Activated naive CD4-positive, alpha-beta T cell (primary cell): Measurements from ENCODE around the gene SNAPC2.
"Not testable (repeated sequence)": the region's sequence is repeated elsewhere in the genome, so short reads cannot be mapped to it uniquely, and the experiment has no call there.

Experiments
- DNase-seq, 4 experiments: peaks; one replicate each; lab custom pipeline; 2025; lab: John Stamatoyannopoulos, UW

The SNAPC2 gene

DNA sequence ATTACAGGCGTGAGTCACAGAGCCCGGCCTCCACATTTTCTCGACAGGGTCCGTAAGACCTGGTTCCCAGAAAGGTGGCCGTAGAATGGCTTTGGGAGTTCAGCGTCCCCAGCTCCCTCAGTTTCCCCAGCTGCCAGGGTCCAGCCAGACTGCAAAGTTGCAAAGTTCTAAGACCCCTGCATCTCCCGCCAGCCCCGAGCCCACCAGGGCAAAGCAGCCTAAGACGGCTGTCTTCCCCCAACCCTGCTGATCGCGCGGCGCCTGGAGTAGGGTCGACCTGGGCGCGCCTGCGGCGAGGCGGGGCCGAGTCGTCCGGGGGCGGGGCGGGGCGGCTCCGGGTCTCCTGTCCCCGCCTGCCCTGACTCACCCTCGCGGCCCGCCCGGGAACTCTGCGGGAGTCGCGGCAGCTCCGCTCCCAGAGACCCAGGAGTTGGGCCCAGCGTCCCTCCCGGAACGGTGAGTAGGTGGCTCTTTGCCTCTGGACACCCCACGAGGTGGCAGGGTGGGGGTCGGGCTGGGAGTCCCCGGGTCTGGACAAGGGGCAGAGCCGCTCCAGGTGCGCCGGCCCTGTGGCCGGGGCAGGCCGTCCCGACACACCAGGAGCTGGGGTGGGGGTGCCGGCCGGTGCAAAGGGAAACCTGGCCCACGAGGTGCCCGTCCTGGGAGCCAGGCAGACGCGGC, 31.9 kb upstream of the SNAPC2 start, which contains the start of gene LRRC8E:
Gene LRRC8E, plus strand, starts transcription at position 366 of the 681 bp plus-strand sequence. CDS start 7,094 bp downstream, outside the sequence.
- DNase-seq = peak in 1 of 4 experiments; percentile 30

DNA sequence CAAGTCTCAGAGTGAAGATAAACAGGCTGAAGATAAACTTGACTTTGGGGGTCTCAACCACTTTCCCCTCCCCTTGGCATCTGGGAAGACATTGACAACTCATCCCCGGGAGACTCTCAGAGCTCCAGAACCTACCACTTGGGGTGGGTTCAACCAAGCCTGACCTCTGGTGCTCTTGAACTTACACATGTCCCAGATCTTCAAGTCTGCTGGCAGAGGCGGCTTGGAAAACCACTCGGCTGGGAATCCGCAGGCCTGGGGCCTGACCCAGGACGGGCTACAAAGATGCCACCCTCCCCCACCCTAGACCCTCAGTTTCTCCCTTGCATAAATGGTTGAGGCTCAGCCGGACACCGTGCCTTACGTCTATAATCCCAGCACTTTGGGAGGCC, 31.3 kb upstream of the SNAPC2 start:
- no peak for DNase-seq

- not testable (repeated sequence) for DNase-seq
Observed at GRCh38 chr19:7893362-7894101, 26.6 kb upstream of the SNAPC2 start.

DNA sequence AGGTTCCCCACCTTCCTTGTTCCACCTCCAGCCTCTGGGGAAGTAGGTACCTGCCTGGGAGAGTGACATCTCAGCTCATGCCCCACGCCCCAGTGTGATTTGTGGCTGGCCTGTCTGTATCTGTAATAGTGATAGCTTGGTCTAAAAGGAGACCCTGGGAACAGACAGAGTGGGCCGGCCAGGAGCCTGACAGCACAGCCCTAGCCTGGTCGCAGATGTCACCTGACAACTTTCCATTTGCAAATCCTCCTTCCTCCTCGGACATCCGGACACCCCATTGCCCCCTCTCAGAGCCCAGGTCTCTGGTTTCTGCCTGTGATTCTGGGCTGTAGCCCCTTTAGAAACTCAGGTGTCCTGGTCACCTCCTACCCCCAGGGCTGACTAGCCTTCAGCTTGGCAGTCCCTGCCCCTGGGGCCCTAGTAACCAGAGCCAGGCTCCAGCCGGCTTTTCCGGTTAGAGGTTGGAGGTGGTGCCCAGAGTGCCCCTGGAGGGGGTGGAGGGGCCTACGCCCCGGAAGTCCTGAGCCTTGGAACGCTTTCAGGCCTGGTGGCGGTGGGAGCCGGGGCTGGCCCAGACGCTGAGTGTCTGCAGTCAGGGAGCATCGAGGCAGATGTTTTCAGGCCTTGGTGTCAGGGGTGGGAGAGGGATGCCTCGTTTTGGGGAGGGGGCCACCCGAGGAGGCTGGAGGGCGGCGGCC, 25.4 kb upstream of the SNAPC2 start:
- no peak for DNase-seq

- DNase-seq = no peak
Observed at GRCh38 chr19:7895565-7895964, 24.6 kb upstream of the SNAPC2 start.

- no peak for DNase-seq
Observed at GRCh38 chr19:7897292-7897691, 22.8 kb upstream of the SNAPC2 start.

DNA sequence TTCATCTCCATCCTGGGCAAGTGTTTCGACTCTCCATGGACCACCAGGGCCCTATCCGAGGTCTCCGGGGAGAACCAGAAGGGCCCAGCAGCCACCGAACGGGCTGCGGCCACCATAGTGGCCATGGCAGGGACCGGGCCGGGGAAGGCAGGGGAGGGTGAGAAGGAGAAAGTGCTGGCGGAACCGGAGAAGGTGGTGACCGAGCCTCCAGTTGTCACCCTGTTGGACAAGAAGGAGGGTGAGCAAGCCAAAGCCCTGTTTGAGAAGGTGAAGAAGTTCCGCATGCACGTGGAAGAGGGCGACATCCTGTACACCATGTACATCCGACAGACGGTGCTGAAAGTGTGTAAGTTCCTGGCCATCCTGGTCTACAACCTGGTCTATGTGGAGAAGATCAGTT, 21.2 kb upstream of the SNAPC2 start:
- no peak for DNase-seq

DNA sequence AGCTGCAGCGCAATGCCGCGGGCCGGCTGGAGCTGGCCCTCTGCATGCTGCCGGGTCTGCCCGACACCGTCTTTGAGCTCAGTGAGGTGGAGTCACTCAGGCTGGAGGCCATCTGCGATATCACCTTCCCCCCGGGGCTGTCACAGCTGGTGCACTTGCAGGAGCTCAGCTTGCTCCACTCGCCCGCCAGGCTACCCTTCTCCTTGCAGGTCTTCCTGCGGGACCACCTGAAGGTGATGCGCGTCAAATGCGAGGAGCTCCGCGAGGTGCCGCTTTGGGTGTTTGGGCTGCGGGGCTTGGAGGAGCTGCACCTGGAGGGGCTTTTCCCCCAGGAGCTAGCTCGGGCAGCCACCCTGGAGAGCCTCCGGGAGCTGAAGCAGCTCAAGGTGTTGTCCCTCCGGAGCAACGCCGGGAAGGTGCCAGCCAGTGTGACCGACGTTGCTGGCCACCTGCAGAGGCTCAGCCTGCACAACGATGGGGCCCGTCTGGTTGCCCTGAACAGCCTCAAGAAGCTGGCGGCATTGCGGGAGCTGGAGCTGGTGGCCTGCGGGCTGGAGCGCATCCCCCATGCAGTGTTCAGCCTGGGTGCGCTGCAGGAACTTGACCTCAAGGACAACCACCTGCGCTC, 20.3 kb upstream of the SNAPC2 start:
- DNase-seq = no peak

GRCh38 chr19:7900401-7900870, 19.7 kb upstream of the SNAPC2 start:
- DNase-seq = no peak

GRCh38 chr19:7900931-7901330, 19.2 kb upstream of the SNAPC2 start:
- DNase-seq = no peak

DNA sequence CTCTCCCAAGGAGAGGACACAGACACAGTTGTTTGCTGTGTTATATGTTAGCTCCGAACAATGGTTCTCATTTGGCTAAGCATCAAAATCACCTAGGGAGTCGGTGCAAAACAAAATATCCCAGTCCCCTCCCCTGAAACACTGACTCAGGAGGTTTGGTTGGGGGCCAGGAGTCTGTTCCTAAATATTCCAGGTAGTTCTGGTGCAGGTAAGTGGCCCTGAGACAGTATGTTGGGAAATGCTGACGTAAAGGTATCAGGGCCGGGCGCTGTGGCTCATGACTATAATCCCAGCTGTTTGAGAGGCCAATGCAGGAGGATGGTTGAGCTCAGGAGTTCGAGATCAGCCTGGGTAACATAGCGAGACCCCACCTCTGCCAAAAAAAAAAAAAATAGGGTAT, 18.8 kb upstream of the SNAPC2 start:
- no peak for DNase-seq

DNA sequence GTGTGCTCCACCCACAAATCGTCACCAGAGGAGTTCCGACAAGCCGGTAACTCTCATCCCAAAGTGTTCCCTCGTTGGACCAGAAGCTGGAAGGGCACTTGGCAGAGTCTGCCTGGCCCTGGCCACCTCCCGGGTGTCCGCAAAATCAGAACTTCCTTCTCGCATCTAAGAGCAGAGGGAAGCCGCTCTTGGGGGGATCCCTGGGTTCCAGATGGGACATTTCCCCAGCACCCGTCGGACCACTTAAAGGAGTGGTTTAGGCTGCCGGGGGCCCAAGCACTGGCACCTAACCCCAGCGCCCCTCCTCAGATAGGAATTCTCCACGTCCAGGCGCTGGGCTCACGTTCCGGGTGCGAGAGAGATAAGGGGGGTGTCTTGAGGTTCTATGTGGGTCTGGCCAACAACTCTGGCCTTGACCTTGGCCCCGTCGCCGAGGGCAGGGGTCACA, 17.3 kb upstream of the SNAPC2 start:
- no peak for DNase-seq

DNA sequence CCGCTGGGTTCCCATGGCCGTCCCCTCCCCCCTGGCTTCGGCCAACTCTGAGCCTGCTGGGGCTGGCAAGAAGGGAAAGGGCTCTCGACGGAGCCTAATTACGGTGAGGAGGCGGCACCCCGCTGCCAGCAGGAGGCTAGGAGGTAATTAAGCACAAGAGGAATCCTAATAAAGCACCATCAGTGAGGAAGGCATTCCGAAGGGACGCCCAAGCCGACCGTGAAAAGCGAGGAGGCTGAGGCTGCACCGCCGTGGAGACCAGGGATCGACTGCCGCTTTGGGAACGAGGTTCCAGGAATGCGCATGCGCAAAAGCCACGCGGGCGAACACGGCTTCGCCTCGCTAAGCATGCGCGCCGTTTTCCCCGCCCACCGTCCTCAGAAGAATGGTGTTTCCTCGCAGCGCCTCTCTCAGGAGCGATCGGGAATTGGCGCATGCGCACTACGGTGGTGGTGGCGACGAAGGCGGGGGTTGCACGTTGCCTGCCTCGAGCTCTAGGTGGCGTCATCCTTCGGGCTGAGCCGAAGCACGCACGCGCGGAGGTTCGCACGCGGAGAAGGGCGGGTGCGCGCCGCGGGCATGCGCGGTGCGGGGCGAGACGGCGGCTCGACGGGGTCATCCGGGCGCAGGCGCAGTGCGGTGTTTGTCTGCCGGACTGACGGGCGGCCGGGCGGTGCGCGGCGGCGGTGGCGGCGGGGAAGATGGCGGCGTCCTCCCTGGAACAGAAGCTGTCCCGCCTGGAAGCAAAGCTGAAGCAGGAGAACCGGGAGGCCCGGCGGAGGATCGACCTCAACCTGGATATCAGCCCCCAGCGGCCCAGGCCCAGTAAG, 16.7 kb upstream of the SNAPC2 start, which contains the start of gene MAP2K7:
Gene MAP2K7, plus strand, starts transcription at position 634 of the 830 bp plus-strand sequence. Its CDS starts 68 bp downstream, at position 702.
- DNase-seq = peak; percentile 100

DNA sequence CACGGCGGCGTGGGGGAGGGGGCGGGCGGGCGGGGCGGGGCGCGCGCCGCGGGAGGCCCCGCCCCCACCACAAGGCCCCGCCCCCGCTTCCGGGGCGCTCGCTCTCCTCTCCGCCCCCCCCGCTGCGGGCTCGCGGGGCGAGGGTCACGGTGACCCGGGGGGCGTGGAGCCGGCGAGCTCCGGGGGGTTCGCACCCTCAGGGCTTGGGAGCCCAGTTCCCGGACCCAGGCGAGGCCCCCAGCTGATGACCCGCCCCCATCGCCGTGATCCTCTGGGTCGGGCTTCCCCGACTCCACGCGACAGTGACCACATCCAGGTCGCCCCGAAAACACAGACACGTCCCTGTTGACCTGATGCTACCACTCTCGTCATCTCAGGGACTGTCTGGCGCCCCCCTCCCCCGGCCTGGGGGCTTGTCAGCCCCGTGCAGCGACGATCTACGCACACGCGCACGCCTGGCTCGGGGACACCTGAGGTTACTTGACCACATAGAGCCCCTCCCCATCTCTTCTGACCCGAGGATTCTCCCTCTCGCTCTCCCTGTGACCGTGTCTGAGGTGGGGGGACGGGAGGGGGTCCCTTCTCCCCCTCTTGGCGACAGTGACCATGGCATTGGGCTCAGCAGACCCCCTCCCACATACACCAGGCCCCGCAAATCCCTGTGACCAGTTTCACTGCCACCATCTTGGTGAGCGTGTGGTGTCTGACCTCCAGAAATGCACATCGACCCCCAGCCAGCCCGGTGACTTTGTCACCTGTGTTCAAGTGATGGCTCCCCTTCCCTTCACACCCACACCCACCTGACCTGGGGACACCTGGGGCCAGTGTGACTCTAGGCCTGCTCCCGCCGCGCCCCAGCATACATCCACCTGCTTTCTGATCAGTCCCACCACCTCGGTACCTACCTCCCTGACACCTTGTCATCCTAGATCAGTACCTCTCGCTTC, 15.8 kb upstream of the SNAPC2 start:
- DNase-seq = peak in 3 of 4 experiments; percentile 63 to 84 (median 64)

- DNase-seq = no peak
Observed at GRCh38 chr19:7905268-7905667, 14.9 kb upstream of the SNAPC2 start.

- no peak for DNase-seq
Observed at GRCh38 chr19:7905859-7906258, 14.3 kb upstream of the SNAPC2 start.

GRCh38 chr19:7907122-7907521, 13.0 kb upstream of the SNAPC2 start:
- no peak for DNase-seq

DNA sequence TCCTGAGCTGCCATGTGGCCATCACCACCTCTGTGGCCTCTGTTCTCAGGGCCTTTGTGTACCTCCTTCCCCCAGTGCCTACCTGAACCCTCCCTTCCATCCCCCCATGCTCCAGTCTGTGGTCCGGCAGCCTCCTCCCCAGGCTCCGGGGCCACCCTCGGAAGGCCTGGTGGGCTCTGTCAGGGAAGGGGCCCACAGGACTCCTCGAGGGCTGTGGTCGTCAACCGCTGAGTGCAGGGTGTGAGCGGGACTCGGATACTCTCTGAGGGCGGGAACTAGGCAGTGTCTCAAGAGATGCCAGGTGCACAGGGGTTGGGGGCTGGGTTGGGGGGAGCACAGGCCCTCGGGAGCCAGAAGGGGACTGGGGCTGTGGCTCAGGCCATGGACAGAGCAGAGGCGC, 12.6 kb upstream of the SNAPC2 start:
- no peak for DNase-seq

- DNase-seq = no peak
Observed at GRCh38 chr19:7908078-7908699, 11.9 kb upstream of the SNAPC2 start.
